GM18951 (cell line): Measurements from ENCODE around the gene SLC35A5.
"Not testable (repeated sequence)": the region's sequence is repeated elsewhere in the genome, so short reads cannot be mapped to it uniquely, and the experiment has no call there.

Experiments
- POLR2A ChIP-seq: IDR thresholded peaks from 4 replicates; pipeline ENCODE4 v1.6.1; 2011; ENCODE audit warnings: mild to moderate bottlenecking; ENCODE audit not compliant: insufficient read length, insufficient read depth; ENCODE audit errors: extremely low read depth
- in situ Hi-C: fragments of 300-500 bp; cut with MboI; formaldehyde crosslinking; loops from one replicate; pipeline ENCODE4 v1.12.0; 2022; ENCODE audit warnings: low sequenced_read_pairs, mixed read lengths, inconsistent platforms; ENCODE audit not compliant: unreplicated experiment

The SLC35A5 gene

GRCh38 chr3:112561734-112562529 is at the start of gene SLC35A5, which contains the start of gene ATG3:
Gene SLC35A5, plus strand, starts transcription at chr3:112562045. Its CDS starts 1,359 bp downstream, at chr3:112563404.
Gene ATG3, minus strand, starts transcription at chr3:112561962. Its CDS starts 434 bp downstream, at chr3:112561528.
- TF ChIP-seq POLR2A = peak; percentile 71
- in situ Hi-C loops = no loop called here

- in situ Hi-C loops = no loop called here
Measured at GRCh38 chr3:112512320-112512719, 49.5 kb upstream of the SLC35A5 start.

GRCh38 chr3:112514527-112515128 is 47.2 kb upstream of the SLC35A5 start:
- TF ChIP-seq POLR2A = no peak
- in situ Hi-C loops = no loop called here

More at GRCh38 chr3:112512320-112512719, 49.5 kb upstream of the SLC35A5 start:
- TF ChIP-seq POLR2A = no peak

GRCh38 chr3:112518970-112519369 is 42.9 kb upstream of the SLC35A5 start:
- in situ Hi-C loops = not testable (repeated sequence)

- in situ Hi-C loops = loop anchor here (5.0 to 10.0 kb wide), 2 partner anchors 187 to 375 kb away; partner anchors contain the start of gene CD200
- TF ChIP-seq POLR2A = no peak
Measured at GRCh38 chr3:112519424-112520001, 42.3 kb upstream of the SLC35A5 start.

- in situ Hi-C loops = loop anchor here (5.0 to 10.0 kb wide), 2 partner anchors 192 to 379 kb away; partner anchors contain the start of gene CD200
Measured at GRCh38 chr3:112524127-112524526, 37.7 kb upstream of the SLC35A5 start.

- in situ Hi-C loops = no loop called here
- no peak for TF ChIP-seq POLR2A
Measured at GRCh38 chr3:112530573-112530972, 31.3 kb upstream of the SLC35A5 start.

GRCh38 chr3:112531358-112531781 is 30.5 kb upstream of the SLC35A5 start:
- in situ Hi-C loops = no loop called here
- no peak for TF ChIP-seq POLR2A

GRCh38 chr3:112539825-112540650 is 21.8 kb upstream of the SLC35A5 start:
- no peak for TF ChIP-seq POLR2A
- in situ Hi-C loops = no loop called here

GRCh38 chr3:112546216-112546759 is 15.6 kb upstream of the SLC35A5 start:
- TF ChIP-seq POLR2A = no peak
- in situ Hi-C loops = no loop called here

- TF ChIP-seq POLR2A = no peak
- in situ Hi-C loops = no loop called here
Measured at GRCh38 chr3:112550859-112551258, 11.0 kb upstream of the SLC35A5 start.

GRCh38 chr3:112555535-112556170 is 6.2 kb upstream of the SLC35A5 start:
- in situ Hi-C loops = no loop called here
- no peak for TF ChIP-seq POLR2A
